Testis (tissue), 3 donors: ENCODE data around the gene RETSAT. TPM values are rescaled to one million over a fixed set of nuclear protein-coding genes. Genes with fewer than 3 reads are reported as not detected.
"Not testable (repeated sequence)": the region's sequence is repeated elsewhere in the genome, so short reads cannot be mapped to it uniquely, and the experiment has no call there.

Source experiments
- DNase-seq: peaks from one replicate; pipeline ENCODE4 v3.0.0-alpha.2; 2019
- H3K27ac ChIP-seq, 2 donors: fragments of 200-600 bp; sonication (generic); one replicate each; pipeline ENCODE4 v1.5.1; 2019
- H3K27me3 ChIP-seq: fragments of 200-600 bp; sonication (generic); one replicate; pipeline ENCODE4 v1.5.1; 2019
- H3K36me3 ChIP-seq: fragments of 200-600 bp; sonication (generic); one replicate; pipeline ENCODE4 v1.5.1; 2017; ENCODE audit warnings: low read depth; ENCODE audit errors: missing control alignments
- H3K4me1 ChIP-seq: fragments of 200-600 bp; sonication (generic); one replicate; pipeline ENCODE4 v1.5.1; 2019
- H3K4me3 ChIP-seq, 2 donors: fragments of 200-600 bp; sonication (generic); one replicate each; pipeline ENCODE4 v1.5.1; 2017 to 2019
- H3K9me3 ChIP-seq: fragments of 200-600 bp; sonication (generic); one replicate; pipeline ENCODE4 v1.5.1; 2017
- CTCF ChIP-seq, 3 experiments: fragments of 450-650 bp in 2 of 3; fragments of 200-600 bp in 1 of 3; sonication (generic) in 1 of 3; IDR thresholded peaks; one replicate each; pipeline ENCODE4 v1.5.1; 2016 to 2019; ENCODE audit warnings: antibody characterized with exemption in 3 of 3, mild to moderate bottlenecking in 2 of 3, moderate library complexity in 1 of 3
- POLR2A ChIP-seq: fragments of 450-650 bp; IDR thresholded peaks from one replicate; pipeline ENCODE4 v1.6.1; 2017; ENCODE audit warnings: antibody characterized with exemption, mild to moderate bottlenecking, moderate library complexity
- WGBS, 2 donors: methylation state at CpG; one replicate each; pipeline ENCODE4 v1.1.5; 2018; 5-methylcytosine and 5-hydroxymethylcytosine counted together
- intact Hi-C: fragments of 100-400 bp; cut with DNase I; formaldehyde crosslinking; loops from one replicate; pipeline ENCODE4 v1.15.1; 2023; ENCODE audit warnings: low total_unique reads
- polyA plus RNA-seq: library from polyadenylated mRNA; stranded (reverse); fragments of 350-450 nt; fragmentation: Illumina TruSeq; extraction: RNeasy Lipid Tissue Mini Kit (QIAGEN cat#74804); gene quantifications from one replicate; pipeline ENCODE4 v1.2.3, GENCODE V29; 2014; ENCODE audit warnings: low read depth, low replicate concordance; ENCODE audit not compliant: insufficient read depth
- total RNA-seq, 2 donors: library from RNA; depleted of rRNA; stranded (reverse); fragments of >200 nt; gene quantifications; one replicate each; pipeline ENCODE4 v1.2.3, GENCODE V29; 2016

Gene RETSAT
- total and polyA plus RNA-seq, 3 donors from 2014 or later = 49.7 to 60.5 (median 54.0) TPM

- Histone ChIP-seq H3K9me3 (no peaks in the 10 kb centered on the region), H3K27me3 (no peaks in the 10 kb centered on the region), H3K27ac (no peak overlapping the region), H3K4me1 (peaks cover 20% of the 10 kb centered on the region), H3K4me3 (no peak overlapping the region), H3K36me3 (no peaks in the 10 kb centered on the region)
- DNase-seq = no peak
- intact Hi-C loops = no loop called here
- no peak for TF ChIP-seq POLR2A
- no peak for TF ChIP-seq CTCF (IDR thresholded peaks at IDR 0.05)
- 86 to 89% methylated on average over 4 of the region's 4 CpGs for WGBS, 2 donors
Measured at GRCh38 chr2:85319796-85320195, 34.5 kb downstream of the RETSAT start.

- H3K27me3 ChIP-seq = no peaks in the 10 kb centered on the region
- 81 to 94% methylated on average over 11 of the region's 11 CpGs for WGBS, 2 donors
- H3K9me3 ChIP-seq = no peaks in the 10 kb centered on the region
- peaks cover 8% of the 10 kb centered on the region for H3K4me1 ChIP-seq
- DNase-seq = no peak
- no peak for TF ChIP-seq CTCF (IDR thresholded peaks at IDR 0.05)
- no peak for TF ChIP-seq POLR2A
- intact Hi-C loops = no loop called here
- H3K27ac ChIP-seq = no peak overlapping the region
- H3K36me3 ChIP-seq = no peaks in the 10 kb centered on the region
- no peak overlapping the region for H3K4me3 ChIP-seq
Measured at GRCh38 chr2:85318222-85319074, 35.9 kb downstream of the RETSAT start.

- H3K27me3 ChIP-seq, DNase-seq, intact Hi-C loops, H3K27ac ChIP-seq, H3K4me1 ChIP-seq, H3K4me3 ChIP-seq, H3K36me3 ChIP-seq, H3K9me3 ChIP-seq: not testable (repeated sequence)
- WGBS, 2 donors = 86% methylated on average over 3 of the region's 5 CpGs; no CpG with 5 or more reads in 1 of the 2 donors
Measured at GRCh38 chr2:85315921-85316320, 38.4 kb downstream of the RETSAT start.

- TF ChIP-seq POLR2A (no peak), CTCF (IDR thresholded peaks at IDR 0.05) (no peak)
- H3K4me1 ChIP-seq = peaks cover 7% of the 10 kb centered on the region
- intact Hi-C loops = no loop called here
- no peaks in the 10 kb centered on the region for H3K27me3 ChIP-seq
- H3K4me3 ChIP-seq = no peak overlapping the region
- DNase-seq = no peak
- no peak overlapping the region for H3K27ac ChIP-seq
- WGBS, 2 donors = 85 to 93% methylated on average over 3 to 10 of the region's 10 CpGs
- H3K9me3 ChIP-seq = no peaks in the 10 kb centered on the region
- H3K36me3 ChIP-seq = no peaks in the 10 kb centered on the region
Measured at GRCh38 chr2:85314884-85315242, 39.5 kb downstream of the RETSAT start.

- Histone ChIP-seq H3K27ac (no peak overlapping the region), H3K4me1 (peaks cover 21% of the 10 kb centered on the region), H3K4me3 (no peak overlapping the region), H3K9me3 (no peaks in the 10 kb centered on the region), H3K36me3 (no peaks in the 10 kb centered on the region), H3K27me3 (no peaks in the 10 kb centered on the region)
- 90% methylated on average over 7 of the region's 7 CpGs for WGBS, 2 donors
- intact Hi-C loops = no loop called here
- no peak for DNase-seq
- no peak for TF ChIP-seq POLR2A
- TF ChIP-seq CTCF (IDR thresholded peaks at IDR 0.05) = no peak
Measured at GRCh38 chr2:85312404-85312803, 41.9 kb downstream of the RETSAT start.
